ENCODE measurements around the gene GUCA2B.

- TF ChIP-seq CTCF (conservative IDR thresholded peaks at IDR 0.05; ENCODE audit: low read depth, low read length) (no peak), MAFK (IDR thresholded peaks at IDR 0.05; ENCODE audit: low read depth, low read length) (no peak), BHLHE40 (IDR thresholded peaks at IDR 0.05; ENCODE audit: low read depth, low read length) (no peak), POLR2A (IDR thresholded peaks at IDR 0.05; ENCODE audit: low read depth, low read length) (no peak), RFX5 (IDR thresholded peaks at IDR 0.05; ENCODE audit: low read depth, low read length) (no peak), FOS (IDR thresholded peaks at IDR 0.05; ENCODE audit: low read depth, low read length) (no peak), RCOR1 (IDR thresholded peaks at IDR 0.05; ENCODE audit: insufficient replicate concordance, low read length) (no peak), RAD21 (IDR thresholded peaks at IDR 0.05; ENCODE audit: low read length) (no peak), MAZ (IDR thresholded peaks at IDR 0.05; ENCODE audit: borderline replicate concordance, low read depth, low read length) (no peak), MXI1 (IDR thresholded peaks at IDR 0.05; ENCODE audit: borderline replicate concordance, low read depth, low read length) (no peak), SMC3 (IDR thresholded peaks at IDR 0.05; ENCODE audit: low read depth, low read length) (no peak), CEBPB (IDR thresholded peaks at IDR 0.05; ENCODE audit: low read depth, low read length) (no peak), USF2 (IDR thresholded peaks at IDR 0.05; ENCODE audit: low read depth, low read length) (no peak)
Observed at GRCh38 chr1:42114229-42114628, 39.0 kb upstream of the GUCA2B start.

Data from IMR-90 (cell line).